Measurements from ENCODE around the gene ITPRIPL1.

DNA sequence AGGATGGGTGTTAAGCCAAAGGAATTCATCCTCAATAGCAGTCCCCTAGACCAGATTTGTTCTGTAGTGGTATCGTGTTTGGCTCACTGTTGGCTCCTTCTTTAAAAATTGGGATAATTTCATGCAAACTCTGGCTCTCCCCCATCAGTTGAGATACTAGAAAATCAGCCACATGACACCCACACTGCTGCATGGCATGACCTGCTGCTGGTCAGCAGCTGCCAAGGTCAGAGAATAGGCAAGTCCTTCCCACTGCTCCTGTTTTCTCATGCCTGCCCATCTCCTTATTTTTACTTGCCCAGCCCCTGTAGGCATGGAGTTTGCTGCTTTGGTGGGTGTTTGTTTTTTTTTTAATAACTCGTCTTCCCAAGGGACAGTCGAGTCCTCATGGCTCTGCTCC, 18.7 kb upstream of the ITPRIPL1 start:
- TF ChIP-seq CTCF (IDR thresholded peaks at IDR 0.05; ENCODE audit: low read depth, low read length, poor library complexity, severe bottlenecking) (no peak), EZH2phosphoT487 (IDR thresholded peaks at IDR 0.05; ENCODE audit: borderline replicate concordance, low read length) (no peak)

All from DOHH2 (cell line).